Hepatic stellate cell (primary cell): ENCODE measurements around the gene TRIO.

Experiments
- DNase-seq: peaks from one replicate; pipeline ENCODE4 v3.0.0; 2011; ENCODE audit warnings: low spot score

The TRIO gene

DNA sequence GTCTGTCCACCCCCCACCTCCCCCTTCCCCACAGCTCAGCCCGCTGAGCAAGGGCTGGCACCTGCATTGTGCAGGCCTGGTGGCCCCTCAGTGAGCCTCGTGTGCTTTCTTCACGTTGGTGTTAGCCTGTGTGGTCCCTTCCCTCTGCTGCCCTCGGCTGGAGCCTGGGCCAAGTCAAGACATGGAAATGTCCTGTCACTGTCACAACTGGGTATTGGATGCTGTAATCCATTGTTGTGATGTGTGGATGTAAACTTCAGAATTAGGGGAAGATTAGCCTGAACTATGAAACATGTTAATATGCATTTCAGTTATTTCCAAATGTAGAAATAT is 103.9 kb downstream of the TRIO start:
- DNase-seq, result no peak

DNA sequence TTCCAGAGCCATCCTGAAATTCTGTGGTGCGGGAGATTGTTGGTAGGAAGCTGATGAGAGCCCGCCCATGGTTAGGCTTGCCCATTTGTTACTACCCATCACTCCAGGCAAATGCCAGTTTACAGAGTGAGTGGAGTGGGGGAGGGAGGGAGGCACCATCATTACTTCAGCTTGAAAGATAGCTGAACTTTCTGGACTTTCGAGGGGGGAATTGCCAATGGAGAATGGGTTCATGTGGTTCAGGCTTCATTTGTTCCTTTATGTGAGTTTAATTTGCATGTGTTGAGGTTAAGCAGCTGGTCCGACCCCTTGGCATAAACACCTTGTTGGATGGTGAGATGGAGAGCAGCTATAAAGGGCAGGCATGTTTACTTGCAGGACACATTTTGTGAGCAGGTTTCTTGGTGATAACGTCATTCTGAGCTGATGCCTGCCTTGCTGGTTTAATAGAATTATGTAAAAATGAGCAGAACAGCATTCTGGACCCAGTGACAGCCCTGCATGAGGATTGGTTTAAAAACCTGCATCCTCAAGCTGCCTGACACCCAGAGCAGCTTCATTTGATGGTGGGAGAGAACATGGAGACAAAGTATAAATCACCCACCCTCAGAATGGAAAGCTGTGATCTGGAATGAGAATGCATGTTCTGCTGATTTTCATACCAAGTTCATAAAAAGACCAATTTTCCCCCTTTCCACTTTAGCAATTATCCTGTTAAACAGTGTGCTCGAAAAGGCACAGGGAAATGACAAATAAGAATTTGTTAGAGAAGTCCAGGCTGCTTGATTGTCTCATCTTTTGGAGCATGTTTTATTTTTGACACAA is 106.3 kb downstream of the TRIO start:
- DNase-seq, result no peak

DNA sequence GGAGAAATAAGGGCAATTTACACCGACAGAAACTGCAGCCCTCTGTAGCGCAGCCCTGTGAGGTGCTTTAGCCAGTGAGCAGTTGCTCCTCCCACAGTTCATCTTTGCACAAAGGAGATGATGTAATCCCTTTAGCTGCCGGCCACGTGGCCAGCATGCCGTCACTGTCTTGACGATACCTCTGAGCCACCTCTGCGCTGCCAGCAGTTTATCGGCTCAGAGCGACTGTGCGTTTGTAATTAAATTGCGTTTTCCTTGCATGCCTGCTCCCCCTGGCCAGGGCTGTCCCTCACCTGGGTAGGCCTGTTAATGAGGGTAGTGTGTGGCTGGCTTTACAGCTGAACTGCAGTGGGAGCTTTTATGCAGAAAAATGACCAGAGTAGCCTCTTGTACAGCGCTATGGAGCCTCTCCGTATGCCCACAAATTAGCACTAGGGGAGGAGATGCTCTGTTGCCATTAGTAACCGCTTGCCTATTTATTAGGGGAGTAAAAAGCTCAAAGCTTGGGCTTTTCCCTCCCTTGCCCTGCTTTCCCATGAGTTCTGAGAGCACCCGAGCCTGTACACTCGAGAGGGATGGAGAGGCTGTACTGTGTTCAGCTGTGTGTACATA is 107.0 kb downstream of the TRIO start:
- no peak for DNase-seq

DNA sequence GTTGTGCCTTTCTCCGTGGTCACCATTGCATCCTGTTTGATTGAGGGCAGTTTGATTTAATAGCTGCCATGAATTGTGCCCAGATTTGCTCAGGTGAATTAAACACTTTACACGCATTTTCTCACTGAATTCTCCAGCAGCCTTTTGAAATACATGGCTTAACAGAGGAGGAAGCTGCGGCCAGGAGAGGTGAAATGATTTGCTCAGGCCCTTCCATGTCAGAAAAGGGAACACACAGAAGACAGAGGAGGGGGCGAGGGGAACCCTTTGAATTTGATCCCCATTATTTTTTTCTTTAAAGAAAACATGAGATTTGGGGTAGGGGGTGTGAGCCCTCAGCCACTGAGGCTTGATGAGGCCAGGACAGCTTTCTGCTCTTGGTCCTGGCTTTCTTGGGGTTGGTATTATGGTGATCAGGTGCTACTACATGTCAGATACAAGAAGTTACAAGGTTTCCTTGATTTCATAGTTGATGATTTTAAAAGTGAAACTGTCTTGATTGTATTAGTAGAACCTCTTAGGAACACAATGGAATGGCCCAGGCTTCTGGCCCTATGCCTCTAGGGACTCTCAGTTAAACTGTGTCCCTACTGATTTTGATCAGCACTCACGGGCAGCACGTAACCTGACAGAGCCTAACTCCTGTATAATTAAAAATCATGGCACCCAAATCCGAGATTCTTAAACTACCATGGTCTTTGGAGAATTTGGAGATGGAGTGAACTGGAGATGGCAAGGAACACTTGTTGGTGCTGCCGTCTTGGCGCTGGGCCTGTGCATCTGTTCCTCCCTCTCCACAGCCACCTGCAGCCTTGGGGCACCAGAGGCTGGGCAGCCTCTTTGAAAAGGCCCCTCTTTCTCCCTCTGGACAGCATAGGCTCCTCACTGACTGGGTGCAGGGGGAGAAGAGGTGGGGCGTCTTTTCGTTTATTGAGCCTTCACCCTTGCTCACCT is 107.9 kb downstream of the TRIO start:
- DNase-seq, result no peak

DNA sequence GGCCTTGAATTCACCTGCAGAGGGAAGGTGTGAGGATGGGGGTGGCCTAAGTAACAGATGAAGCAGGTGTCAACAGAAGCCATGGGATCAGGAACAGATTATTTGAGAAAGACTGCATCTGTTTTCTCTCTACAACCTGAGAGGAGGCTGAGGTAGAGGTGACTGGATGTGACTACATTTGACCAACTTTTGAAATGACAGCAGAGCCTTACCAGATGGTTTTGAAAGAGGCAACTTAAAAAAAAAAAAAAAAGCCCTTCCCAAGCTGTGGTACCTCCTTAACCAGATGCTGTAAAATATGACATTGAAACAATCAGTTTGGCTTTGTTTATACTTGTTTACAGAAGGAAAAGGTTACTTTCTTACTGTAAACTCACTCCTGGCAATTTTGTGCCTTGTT is 108.6 kb downstream of the TRIO start:
- DNase-seq, result no peak

DNA sequence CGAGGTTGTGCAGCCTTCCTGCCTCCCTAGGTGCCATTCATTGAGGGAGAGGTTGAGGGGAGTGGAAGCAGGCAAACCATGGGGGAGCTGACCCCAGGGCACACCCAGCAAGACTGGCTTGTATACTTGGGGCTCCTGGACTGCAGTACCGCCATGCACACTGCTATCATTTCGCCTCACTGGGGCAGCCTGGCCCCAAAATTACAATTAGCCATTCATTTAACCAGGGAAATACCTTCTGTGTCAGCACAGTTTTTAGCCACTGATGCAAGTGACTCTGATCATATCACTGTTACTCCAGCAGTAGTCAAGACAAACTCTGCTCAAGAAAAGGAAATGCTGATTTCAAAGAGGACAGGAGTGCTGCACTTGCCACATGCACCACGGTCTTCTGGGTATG is 109.7 kb downstream of the TRIO start:
- DNase-seq, result no peak

DNA sequence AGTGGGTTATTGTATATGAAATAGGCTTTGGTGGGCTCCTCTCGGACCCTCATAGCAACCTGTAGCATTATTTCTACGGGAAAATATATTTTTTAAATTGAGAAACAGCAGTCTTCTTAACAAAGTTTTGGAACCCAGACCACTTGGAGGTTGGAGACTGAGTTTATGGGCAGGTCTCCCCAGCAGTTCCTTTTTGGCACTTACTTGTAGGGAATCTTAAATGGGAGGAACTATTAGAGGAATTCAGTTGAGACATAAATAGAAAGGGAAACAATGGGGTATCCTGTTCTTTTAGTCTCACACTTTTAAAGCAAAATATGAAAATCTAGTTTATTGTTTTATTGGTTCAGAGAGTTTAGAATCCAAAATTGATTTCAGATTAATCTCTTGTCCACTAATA is 111.5 kb downstream of the TRIO start:
- no peak for DNase-seq

DNA sequence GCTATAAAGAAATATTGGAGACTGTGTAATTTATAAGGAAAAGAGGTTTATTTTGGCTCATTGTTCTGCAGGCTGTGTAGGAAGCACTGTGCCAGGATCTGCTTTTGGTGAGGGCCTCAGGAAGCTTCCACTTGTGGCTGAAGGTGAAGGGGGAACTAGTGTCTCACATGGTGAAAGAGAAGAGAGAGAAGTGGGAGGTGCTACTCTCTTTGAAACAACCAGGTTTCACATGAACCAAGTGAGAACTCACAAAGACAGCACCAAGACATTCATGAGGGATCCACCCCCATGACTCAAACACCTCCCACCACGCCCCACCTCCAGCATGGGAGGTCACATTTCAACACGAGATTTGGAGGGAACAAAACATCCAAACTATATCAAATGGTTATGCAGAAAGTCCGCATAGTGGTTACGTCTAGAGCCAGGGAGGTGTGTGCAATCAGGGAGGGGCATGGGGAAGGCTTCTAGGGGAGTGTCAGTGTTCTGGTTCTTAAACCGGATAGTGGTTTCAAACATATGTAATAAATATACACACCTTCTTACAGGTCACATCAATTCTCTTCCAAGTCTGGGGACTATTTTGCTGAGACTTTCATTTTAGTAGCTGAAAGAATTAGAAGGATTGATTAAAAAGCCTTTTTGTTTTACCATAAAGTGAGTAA is 113.0 kb downstream of the TRIO start:
- no peak for DNase-seq

DNA sequence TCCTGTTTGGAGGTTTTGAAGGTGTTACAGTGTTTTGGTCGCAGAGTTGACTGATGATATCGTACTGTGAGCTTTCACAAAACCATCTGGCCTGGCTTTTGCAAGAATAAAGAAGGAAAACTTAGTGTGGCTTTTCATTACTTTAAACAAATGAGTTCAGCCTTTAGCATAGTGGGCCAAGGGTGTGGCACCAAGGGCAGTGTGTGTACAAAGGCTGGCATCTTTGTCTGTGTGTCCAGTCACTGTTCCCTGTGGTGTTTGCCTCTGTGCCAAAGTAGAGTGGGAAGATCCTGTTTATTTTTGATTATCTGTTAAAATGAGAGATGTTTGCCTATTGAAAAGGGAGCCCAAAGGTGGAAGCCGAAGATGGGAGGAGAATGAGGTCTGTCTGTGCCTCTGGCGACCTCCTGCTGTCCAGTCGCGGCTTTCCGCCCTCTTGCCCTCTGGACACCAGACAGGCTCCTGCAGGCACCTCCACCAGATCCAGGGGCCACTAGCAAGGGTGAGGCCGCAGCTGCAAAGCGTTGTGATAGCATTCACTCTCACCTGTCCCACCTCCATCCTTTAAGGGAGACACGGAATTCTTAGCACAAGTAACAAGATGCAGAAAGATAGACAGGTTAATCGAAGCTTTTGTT is 113.7 kb downstream of the TRIO start:
- DNase-seq, result no peak

DNA sequence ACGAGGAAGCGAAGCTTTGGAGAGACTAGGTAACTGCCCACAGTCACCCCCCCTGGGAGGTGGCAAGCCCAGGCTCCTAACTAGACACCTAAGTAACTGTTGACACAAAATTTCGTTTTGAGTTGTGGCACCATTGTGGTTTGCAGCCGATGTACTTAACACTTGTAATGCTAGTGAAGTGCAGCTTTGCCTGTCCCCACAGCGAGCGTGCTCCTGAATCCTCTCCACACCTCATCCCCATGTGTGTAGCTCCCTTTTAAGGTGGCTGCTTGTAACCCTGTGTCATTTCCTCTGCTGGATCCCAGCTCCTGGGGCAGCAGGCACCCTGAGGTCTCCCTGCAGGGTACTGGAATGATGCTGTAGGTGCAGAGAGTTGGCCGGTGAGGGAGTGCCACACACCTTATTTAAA is 114.9 kb downstream of the TRIO start:
- no peak for DNase-seq

DNA sequence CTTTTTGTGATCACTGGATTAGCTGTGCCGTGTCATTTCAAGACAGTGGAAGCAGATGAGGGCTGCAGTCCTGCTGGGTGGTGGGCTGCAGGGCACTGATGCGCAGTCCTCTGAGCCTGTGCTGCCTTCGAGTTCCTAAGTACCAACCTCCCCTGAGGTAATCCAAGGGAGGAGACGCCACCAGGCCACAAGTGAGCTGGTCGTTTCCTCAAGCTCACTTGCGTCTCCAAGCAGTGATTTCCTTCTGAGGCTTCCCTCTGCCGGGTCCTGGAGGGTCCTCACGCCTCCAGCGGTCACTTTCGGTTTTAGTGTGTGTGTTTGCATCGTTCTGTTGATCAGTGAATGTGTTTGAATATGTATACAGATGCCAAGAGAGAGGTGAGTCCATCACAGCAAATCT is 115.7 kb downstream of the TRIO start:
- no peak for DNase-seq

DNA sequence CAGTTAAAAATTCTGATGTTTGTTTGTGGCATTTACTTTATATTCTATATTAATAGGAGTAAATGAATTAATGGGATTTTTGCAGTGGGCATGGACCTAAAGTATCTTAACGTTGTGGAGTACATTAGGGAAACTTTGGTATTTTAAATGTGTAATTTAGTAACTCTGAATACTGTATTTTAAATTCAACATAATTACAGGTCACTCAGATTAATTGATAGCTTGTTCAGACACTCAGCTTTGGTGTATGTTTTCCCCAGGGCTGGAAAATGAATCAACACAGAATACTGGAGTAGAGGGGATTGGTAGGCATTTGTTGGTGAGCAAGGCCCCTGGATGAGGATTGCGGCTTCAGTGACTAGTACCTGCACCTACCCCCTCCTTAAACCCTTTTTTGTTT is 117.5 kb downstream of the TRIO start:
- DNase-seq, result no peak

DNA sequence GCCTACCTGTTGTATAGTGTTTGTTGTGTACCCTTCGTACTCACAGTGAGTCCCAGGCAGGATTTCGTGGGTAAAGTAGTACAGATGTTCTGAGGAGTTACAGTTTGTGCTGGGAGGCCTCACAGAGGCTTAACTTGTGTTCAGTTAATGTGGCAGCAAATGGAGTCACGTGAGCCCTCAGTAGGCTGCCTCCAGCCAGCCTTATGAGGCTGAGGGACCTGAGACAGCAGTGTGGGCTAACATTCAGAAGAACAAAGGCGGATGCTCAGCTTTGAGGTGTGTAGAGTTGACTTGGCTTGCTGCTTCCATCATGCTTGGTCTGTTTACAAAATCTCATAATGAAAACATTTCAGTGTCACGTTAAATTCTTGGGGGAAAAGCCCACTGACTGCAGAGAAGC is 118.1 kb downstream of the TRIO start:
- DNase-seq, result no peak

DNA sequence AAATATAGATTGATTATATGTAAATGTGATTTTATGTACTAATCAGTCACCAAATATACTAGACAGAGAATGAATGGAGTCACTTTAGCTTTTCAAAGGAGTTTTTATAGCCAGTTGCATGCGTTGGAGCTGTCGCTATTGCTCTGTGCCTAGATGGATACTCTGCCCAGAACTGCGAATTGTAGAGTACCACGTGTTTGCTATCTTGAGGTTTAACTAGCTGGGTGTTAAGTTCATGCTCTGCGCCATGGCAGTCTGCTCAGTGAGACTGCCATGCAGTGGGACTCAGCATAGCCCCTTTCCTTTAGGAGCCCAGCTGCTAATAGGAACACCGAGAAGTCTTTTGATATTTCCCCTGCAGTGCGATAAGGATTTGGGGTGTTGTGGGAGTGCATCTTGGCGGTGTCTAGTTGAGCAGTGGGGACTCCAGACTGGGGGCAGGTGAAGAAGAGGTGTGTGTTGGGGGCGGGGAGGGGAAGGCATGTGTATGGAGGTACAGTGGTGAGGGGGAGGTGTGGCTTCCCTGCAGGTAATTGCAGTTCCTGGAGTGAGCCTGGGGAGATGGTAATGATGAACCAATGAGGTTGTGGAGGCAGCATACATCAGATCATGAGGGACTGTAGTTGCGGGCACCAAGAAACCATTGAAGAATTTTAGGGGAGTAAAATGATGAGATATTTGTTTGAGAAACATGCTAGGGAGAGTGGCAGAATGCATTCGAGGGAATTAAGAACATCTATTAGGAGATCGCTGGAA is 118.9 kb downstream of the TRIO start:
- DNase-seq, result no peak

DNA sequence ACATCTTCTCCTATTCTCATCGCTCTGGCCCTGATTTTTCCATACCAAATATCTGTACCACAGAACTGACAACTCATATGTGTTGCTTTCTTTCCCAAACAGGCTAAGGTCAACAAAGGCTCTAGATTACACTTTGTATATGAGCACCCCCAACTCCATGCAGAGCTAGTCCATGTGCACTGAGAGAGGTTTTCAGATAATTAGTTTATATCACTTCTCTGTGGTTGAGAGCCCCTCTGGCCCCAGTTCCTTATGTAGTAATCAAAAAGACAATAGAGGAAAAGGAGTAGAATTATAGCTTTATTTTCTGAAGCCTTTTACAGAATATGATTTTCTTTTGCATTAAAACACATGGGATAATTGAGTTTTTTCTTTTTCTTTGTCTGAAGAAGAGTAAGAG is 120.0 kb downstream of the TRIO start:
- no peak for DNase-seq

DNA sequence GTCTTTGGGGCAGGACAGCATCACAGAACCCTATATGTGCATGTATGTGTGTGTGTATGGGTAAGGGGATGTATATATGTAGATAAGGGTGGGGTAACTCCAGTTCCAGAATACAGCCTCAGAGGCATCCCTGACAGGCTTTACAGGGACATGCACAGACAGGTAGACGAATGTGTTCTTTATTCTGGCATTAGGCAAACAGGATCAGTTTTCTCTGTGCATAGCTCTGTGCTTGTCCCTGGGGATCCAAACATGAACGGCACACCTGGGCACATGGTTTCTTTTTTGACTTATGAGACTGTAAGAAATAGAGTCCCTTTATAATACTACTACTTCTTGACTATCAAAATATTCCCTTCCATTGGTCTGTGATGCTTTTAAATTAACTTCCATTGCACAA is 120.6 kb downstream of the TRIO start:
- DNase-seq, result no peak

DNA sequence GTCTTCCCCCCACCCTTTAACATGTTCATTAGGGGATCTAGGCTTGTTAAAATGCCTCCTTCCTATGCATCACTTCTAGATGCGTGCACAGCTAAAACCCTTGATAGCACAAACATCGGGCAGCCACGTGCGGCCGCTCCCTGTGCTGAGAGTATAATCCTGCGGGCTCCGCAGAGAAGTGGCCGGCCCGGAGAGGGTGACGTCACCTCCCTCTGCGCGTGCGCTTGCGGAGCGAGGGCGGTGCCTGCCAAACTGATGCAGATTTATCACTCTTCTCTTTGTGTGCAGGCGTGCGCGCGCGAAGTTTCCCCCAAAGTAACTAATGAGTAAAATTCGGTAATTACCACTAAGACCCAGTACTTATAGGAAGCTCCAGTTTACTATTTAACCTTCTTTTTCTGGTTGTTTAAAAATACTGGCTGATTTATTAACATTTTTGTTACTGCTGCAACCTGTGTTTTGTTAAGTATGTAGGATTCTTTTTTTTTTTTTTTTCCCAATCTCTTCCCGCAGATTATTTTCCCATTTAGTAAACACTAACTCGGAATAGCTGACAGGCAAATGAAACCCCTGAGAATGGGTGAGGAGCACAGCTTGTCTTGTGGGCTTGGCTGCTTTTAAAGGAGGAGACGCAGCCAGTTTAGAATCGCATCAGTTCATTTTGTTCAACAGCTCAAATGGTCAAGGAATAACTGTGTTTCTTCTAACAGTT is 121.6 kb downstream of the TRIO start:
- peak; percentile 85 for DNase-seq

DNA sequence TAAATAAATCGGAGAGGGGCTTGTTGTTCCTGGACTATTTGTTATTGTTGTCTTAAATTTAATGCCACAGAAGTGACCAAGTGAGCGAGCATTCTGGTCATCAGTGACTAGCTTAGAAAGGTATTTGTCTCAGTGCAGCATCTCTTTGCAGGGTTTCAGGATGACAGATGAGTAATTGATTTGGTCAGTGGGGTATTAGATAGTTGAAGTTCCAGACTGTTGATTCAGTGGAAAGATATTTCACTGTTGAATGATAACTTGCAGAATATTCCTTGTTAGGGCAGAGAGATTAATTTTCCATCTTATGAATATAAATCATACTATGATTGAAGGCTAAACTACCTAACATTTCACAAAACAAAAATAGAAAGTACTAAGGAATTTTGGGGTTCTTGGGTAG is 122.4 kb downstream of the TRIO start:
- DNase-seq, result peak; percentile 76

DNA sequence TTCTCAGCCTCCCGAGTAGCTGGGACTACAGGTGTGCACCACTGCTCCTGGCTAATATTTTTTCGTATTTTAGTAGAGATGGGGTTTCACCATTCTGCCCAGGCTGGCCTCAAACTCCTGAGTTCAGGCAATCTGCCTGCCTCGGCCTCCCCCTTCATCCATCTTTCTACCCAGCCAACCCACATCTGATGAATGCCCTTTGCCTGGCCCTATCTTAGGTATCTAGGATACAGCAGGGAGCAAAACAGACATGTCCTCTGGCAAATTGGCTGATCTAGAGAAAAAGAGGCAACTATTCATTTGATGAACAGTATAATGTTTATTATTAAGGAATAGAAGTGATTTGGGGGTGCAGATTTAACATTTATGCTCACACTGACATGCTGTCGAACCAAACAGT is 123.0 kb downstream of the TRIO start:
- DNase-seq, result no peak

DNA sequence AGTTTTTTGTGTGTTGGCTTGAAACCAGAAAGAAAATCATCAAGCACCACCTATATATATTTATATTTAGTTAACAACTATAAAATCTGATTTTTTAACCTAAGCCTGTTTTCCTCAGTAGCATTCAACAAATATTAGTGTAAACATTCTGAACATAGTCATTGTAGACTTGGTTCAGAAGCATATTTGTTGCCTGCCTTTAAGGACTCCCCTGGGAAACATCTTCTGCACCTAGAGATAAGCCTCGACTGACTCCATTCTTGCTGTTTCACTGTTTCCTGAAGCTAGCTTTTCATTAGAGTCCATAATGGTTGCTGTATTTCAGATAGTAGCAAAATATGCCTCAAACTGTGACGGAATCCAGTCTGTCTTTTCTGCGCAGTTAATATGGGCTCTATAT is 123.5 kb downstream of the TRIO start:
- no peak for DNase-seq
